GM18505 (cell line): ENCODE results near the gene ANKMY1.

ENCODE experiments used
- ATAC-seq: cut with Tn5 transposase; IDR thresholded peaks from one replicate; pipeline ENCODE4 v1.9.1; 2021; ENCODE audit not compliant: unreplicated experiment
- POLR2A ChIP-seq: IDR thresholded peaks from 4 replicates; pipeline ENCODE4 v1.6.1; 2011; ENCODE audit warnings: borderline replicate concordance; ENCODE audit not compliant: insufficient read depth, insufficient read length; ENCODE audit errors: extremely low read depth

Gene ANKMY1

GRCh38 chr2:240478346-240479110 is 79.3 kb downstream of the ANKMY1 start:
- no peak for ATAC-seq
- no peak for TF ChIP-seq POLR2A

- no peak for TF ChIP-seq POLR2A
- no peak for ATAC-seq
Observed at GRCh38 chr2:240477916-240478315, 79.9 kb downstream of the ANKMY1 start.

DNA sequence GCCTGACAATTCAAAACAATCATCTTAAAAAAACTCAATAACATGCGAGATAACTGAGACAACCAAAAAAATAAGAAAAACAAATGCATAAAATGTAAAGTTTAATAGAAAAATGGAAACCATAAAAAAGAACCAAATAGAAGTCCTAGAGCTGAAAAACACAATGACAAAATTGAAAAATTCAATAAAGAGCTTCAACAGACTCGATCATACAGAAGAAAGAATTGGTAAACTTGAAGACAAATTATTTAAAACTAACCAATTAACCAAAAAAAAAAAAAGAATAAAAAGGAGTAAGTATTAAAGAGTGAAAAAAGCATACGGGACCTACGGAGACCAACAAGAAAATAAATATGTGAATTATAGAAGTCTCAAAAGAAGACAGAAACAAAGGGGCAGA is 84.6 kb downstream of the ANKMY1 start:
- ATAC-seq = no peak
- no peak for TF ChIP-seq POLR2A

DNA sequence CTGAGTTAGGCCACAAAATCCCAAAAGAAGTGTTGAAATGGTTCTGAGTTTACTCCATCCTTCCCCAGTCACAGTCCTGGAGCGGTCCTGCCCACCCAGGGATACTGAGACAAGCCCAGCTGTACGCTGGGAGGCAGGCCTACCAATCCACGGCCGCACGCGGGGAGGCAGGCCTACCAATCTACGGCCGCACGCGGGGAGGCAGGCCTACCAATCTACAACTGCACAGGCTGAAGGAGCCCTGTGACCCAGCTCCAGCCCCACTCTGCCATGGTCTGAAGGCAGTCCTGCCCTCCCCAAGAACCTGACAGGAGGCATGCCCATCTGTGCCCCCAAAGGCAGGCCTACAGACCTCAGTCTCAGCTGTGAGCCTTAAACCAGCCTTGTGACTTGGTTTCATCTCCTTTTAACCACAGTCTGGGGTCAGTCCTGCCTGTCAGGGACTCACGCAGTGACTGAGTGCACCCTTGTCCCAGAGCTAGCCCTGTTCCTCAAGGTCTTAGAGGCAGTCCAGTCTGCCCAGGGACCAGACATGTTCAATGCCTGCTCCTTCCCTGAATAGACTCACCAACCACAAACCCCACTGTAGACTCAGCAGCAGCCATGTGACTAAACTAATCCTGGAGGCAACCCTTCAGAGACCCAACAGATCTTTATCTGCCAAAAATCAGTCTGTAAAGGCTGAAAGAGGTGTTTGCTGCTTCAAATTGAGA is 85.6 kb downstream of the ANKMY1 start:
- ATAC-seq = no peak
- no peak for TF ChIP-seq POLR2A

DNA sequence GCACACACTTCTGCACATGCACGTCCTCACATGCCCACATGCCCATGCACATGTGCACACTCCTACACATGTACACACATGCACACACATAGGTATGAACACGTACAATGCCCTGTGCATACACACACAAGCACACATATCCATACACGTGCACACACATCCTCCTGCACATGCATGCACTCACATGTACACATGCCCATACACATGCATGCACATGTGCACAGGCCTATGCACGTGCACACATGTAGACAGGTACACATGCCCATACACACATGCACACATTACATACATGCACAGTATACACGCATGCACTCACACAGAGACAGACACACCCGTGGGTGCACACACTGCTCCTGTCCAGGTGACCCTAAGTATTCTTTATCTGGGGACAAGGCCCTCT is 88.0 kb downstream of the ANKMY1 start:
- TF ChIP-seq POLR2A = no peak
- ATAC-seq = no peak

GRCh38 chr2:240469239-240469636 is 88.5 kb downstream of the ANKMY1 start:
- no peak for ATAC-seq
- no peak for TF ChIP-seq POLR2A

GRCh38 chr2:240468303-240469238 is 89.2 kb downstream of the ANKMY1 start:
- no peak for ATAC-seq
- no peak for TF ChIP-seq POLR2A

DNA sequence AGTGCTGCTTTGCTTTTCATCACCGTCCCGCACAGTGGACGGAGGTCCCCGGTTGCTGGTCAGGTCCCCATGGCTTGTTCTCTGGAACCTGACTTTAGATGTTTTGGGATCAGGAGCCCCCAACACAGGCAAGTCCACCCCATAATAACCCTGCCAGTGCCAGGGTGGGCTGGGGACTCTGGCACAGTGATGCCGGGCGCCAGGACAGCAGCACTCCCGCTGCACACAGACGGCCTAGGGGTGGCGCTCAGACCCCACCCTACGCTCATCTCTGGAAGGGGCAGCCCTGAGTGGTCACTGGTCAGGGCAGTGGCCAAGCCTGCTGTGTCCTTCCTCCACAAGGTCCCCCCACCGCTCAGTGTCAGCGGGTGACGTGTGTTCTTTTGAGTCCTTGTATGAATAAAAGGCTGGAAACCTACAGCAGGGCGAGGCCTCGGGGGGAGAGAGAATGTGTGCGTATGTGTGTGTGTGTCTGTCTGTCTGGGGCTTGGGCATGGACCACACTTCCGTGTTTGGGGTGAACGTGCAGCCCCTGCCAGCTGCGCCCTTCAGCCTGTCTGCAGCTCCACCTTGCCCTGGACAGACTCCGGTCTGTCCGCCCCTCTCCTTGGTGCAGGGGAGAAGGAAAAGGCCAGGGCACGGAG is 90.0 kb downstream of the ANKMY1 start:
- no peak for ATAC-seq
- no peak for TF ChIP-seq POLR2A

DNA sequence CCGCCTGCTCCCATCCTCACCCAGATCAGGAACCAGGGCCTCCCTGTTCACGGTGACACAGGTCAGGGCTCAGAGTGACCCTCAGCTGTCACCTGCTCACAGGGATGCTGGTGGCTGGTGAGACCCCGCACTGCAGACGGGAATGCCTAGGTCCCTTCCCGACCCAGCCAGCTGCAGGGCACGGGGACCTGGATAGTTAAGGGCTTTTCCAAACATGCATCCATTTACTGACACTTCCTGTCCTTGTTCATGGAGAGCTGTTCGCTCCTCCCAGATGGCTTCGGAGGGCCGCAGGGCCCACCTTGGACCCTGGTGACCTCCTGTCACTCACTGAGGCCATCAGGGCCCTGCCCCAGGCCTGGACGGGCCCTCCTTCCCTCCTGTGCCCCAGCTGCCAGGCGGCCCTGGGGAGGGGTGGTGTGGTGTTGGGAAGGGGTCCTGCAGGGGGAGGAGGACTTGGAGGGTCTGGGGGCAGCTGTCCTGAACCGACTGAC is 90.6 kb downstream of the ANKMY1 start:
- no peak for TF ChIP-seq POLR2A
- ATAC-seq = no peak

DNA sequence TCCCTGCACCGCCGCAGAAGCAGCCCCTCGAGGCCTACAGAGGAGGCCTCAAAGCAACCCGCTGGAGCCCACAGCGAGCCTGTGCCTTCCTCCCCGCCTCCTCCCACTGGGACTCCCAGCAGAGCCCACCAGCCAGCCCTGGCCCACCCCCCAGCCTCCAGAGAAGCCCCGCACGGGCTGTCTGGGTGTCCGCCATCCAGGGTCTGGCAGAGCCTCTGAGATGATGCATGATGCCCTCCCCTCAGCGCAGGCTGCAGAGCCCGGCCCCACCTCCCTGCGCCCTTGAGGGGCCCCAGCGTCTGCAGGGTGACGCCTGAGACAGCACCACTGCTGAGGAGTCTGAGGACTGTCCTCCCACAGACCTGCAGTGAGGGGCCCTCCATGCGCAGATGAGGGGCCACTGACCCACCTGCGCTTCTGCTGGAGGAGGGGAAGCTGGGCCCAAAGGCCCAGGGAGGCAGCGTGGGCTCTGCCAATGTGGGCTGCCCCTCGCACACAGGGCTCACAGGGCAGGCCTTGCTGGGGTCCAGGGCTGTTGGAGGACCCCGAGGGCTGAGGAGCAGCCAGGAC is 91.1 kb downstream of the ANKMY1 start:
- no peak for ATAC-seq
- TF ChIP-seq POLR2A = no peak

DNA sequence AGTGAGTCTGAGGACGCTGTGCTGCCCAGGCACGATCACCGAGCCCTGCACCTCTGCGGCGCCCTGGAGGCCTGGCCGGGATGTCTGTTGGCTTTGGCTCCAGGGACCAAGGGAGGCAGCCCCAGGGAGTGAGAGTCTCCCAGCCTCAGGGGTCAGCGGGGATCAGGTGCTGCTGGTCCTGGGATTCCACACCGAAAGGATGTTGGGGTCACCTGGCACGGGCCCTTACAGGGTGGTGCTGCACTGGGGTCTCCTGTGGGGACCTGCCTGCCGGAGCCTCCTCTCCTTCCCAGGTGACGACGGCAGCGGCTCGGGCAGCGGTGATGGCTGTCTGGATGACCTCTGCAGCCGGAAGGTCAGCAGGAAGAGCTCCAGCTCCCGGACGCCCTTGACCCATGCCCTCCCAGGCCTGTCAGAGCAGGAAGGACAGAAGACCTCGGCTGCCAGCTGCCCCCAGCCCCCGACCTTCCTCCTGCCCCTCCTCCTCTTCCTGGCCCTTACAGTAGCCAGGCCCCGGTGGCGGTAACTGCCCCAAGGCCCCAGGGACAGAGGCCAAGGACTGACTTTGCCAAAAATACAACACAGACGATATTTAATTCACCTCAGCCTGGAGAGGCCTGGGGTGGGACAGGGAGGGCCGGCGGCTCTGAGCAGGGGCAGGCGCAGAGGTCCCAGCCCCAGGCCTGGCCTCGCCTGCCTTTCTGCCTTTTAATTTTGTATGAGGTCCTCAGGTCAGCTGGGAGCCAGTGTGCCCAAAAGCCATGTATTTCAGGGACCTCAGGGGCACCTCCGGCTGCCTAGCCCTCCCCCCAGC is 91.8 kb downstream of the ANKMY1 start:
- ATAC-seq = no peak

More for the DNA sequence above, 91.8 kb downstream of the ANKMY1 start:
- TF ChIP-seq POLR2A = no peak
